COLO668 (cell line): ENCODE results near the gene TUBG1.

ENCODE experiments used
- DNase-seq: peaks from one replicate; lab custom pipeline; 2025; ENCODE audit not compliant: unreplicated experiment; lab: John Stamatoyannopoulos, UW

The TUBG1 gene

DNA sequence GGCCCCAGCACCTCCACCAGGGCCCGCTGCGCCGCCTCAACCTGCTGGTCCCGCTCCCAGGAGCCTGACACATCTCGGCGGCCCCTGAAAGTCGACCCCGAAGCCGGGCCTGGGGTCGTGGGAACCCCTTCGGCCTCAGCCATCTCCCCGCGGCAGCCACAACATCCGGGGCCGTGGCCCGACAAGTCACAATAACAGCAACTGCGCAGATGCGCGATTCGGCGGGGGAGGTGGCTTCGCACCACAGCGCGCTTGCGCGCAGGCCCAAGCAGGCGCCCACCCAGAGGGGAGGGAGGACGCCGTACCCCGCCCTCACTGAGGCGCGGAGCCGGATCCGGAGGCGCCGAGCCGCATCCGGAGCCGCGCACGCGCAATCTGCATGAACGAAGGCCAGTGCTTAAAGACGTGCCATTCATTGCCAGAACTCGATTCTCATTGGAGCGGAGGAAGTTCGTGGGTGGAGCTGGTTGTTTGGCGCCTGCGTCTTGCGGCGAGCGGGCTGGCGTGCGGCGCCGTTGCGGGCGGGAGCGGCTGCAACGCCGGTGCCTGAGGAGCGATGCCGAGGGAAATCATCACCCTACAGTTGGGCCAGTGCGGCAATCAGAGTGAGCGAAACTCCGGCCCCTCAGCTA, at the start of gene TUBG1, which contains the start of gene RETREG3:
TUBG1 (plus strand) TSS at position 502 of the 632 bp plus-strand sequence; CDS start at position 557, 55 bp downstream.
RETREG3 (minus strand) TSS at position 193 of the 632 bp plus-strand sequence; CDS start at position 143, 50 bp downstream.
- peak; percentile 97 for DNase-seq

DNA sequence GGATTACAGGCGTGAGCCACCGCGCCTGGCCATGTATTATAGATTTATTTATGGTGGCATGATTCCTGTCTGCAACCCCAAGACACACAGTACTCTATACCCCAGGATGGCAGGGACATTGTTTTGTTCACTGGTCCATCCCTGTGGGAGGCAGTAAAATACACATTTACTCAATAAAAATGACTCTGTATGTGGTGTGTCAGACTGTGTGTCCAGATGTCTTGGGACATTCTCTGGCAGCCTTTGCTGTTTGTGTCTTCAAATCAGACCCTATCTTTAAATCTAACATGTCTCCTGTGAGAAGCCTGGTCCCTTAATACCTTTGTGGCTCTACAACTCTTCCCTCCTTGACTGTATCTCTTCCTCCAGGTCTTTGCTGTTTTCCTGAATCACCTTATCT, 49.2 kb upstream of the TUBG1 start:
- DNase-seq, result no peak

DNA sequence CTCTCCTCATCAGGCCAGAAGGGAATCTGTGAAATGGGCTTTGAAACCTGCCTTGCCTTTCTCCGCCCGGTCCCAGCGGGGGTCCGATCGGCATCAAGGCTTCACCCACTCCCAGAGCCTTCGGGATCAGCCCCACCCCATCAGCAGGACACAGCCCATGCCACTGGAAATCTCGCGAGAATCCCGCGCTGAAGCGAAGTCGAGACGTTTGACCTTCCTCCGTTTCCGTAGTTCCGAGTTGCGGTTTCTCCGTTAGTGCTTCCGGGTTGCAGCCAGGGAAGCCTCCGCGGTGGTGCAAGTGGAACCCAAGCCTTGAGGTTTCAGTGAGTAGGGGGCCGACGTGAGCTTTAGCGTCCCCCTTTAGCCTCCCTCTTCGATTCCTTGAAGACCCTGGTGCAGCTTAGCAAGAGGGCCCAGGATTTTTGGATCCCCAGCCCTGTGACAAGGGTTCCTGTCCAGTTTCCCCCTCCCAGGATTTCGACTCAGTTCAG, 47.5 kb upstream of the TUBG1 start, which contains the start of gene COASY:
COASY (plus strand) TSS at position 252 of the 491 bp plus-strand sequence. CDS start 475 bp downstream, outside the sequence.
- peak; percentile 92 for DNase-seq

DNA sequence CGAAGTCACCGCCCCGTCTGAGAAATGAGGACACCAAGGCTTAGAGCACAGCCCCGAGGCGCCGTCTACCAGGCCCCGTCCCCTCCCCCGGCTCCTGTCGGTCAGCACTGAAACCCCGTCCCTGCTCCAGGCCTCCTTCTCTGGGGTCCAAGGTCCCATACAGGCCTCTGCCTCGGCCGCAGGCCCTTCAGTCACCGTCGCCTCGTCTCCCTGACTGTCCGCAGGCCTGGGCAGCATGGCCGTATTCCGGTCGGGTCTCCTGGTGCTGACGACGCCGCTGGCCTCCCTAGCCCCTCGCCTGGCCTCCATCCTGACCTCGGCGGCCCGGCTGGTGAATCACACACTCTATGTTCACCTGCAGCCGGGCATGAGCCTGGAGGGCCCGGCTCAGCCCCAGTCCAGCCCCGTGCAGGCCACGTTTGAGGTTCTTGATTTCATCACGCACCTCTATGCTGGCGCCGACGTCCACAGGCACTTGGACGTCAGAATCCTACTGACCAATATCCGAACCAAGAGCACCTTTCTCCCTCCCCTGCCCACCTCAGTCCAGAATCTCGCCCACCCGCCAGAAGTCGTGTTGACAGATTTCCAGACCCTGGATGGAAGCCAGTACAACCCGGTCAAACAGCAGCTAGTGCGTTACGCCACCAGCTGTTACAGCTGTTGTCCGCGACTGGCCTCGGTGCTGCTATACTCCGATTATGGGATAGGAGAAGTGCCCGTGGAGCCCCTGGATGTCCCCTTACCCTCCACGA, 46.9 kb upstream of the TUBG1 start:
- DNase-seq, result peak; percentile 27

DNA sequence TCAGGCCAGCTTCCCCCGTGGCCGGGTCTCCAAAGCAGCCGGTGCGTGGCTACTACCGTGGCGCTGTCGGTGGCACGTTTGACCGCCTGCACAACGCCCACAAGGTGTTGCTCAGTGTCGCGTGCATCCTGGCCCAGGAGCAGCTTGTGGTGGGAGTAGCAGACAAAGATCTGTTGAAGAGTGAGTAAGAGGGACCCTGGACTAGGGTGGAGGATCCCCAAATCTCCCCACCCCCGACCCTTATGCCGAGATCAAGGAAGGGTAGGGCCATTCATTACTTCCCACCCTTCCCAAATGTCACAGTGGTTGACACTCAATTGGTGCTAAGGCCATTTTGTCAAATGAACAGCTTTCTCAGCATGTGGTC, 46.4 kb upstream of the TUBG1 start:
- peak; percentile 12 for DNase-seq

DNA sequence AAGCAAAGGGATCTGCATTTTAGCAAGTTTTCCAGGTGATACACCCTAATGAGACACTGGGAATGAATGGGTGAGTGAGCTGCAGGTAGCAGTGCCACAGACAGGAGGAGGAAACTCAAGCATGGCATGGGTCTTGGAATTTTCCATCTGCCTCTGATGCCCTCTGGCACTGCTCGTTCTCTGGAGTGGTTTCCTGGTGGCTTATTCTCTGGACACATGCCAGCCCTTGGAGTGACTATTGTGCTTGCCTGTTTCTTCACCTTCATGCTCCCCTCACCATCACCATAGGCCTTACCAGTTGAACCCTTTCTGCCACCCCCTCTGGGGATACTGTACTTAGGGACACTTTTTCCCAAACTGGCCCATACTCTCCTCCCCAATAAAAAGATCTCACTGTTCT, 45.9 kb upstream of the TUBG1 start:
- DNase-seq, result peak; percentile 15

DNA sequence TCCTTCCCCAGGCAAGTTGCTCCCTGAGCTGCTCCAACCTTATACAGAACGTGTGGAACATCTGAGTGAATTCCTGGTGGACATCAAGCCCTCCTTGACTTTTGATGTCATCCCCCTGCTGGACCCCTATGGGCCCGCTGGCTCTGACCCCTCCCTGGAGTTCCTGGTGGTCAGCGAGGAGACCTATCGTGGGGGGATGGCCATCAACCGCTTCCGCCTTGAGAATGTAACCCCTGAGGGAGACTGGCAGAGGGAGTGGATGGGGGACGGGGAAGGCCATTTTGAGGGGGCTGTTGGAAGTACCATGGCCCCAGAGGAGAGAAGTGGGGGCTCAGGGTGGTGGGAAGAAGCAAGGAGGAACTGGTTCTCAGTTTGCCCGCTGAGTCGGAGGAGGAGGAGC, 45.5 kb upstream of the TUBG1 start:
- no peak for DNase-seq

DNA sequence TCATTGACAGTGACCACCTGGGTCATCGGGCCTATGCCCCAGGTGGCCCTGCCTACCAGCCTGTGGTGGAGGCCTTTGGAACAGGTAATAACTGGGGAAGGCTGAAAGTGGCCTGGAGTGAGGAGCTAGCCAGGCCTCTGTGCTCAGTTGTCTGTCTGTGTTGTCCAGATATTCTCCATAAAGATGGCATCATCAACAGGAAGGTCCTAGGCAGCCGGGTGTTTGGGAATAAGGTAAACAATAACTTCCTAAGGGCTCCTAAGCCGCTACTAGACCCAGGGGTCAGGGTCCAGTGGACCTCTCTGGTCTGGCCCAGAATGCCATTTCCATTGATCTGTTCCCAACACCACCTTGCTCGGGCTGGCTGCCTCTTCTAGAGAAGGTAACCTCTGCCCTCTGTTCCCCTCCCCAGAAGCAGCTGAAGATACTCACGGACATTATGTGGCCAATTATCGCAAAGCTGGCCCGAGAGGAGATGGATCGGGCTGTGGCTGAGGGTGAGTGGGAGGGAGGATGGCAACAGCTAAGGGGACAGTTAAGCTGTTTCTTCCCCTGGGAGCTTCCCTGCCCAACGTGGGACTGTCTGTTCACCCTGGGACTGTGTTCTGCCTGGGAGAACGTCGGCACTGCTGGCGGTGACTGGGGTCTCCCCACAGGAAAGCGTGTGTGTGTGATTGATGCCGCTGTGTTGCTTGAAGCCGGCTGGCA, 44.5 kb upstream of the TUBG1 start:
- no peak for DNase-seq

DNA sequence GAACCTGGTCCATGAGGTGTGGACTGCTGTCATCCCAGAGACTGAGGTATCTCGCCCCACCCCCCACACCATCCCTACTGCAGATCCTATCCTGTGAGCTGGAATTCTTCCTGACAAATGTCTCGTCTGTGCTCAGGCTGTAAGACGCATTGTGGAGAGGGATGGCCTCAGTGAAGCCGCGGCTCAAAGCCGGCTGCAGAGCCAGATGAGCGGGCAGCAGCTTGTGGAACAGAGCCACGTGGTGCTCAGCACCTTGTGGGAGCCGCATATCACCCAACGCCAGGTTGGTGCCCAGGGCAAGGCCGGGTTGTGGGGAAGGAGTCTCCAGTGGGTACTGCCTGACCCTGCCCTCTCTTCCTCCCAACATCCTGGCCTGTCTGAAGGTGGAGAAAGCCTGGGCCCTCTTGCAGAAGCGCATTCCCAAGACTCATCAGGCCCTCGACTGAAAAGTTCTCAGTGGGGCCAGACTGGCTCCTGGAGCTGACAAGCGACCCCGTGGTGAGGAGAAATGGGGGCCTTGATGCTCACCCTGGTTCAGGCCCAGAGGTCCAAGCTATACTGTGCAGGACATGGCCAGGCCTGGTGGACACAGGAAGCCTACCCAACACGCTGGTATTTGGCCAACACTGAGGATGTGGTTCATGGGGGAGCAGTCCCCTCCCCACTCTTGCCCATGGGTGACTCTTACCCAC, 43.8 kb upstream of the TUBG1 start:
- DNase-seq, result no peak

DNA sequence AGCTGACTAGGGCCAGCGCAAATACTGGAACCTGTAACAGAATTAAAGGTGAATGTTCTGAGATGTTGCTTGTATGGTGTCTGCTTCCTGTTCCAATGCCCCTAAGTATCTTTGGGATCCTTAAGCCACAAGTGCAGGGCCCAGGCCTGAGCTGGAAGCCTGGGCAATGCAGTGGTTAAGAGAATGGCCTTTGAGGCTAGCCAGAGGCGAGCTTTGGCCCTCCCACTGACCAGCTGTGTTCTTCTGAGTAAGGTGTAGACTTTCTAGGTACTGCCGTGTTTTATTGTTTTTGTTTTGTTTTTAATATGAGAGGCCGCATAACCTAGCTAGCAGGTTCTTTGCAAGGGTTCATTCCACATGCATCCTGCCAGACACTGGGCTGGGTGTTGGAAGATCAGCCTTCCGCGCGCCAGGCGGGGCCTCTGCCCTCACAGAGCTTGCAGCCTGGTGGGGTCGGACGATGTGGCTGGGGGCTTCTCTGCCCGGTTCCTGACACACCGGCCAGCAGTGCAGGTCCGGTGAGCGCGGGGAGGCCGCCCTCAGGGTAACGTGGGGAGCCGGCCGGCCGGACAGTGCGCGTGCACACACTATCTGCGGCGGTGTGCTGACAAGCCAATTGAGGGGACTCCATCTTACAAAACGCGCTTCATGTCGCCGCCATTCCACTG, 43.1 kb upstream of the TUBG1 start:
- DNase-seq, result no peak

DNA sequence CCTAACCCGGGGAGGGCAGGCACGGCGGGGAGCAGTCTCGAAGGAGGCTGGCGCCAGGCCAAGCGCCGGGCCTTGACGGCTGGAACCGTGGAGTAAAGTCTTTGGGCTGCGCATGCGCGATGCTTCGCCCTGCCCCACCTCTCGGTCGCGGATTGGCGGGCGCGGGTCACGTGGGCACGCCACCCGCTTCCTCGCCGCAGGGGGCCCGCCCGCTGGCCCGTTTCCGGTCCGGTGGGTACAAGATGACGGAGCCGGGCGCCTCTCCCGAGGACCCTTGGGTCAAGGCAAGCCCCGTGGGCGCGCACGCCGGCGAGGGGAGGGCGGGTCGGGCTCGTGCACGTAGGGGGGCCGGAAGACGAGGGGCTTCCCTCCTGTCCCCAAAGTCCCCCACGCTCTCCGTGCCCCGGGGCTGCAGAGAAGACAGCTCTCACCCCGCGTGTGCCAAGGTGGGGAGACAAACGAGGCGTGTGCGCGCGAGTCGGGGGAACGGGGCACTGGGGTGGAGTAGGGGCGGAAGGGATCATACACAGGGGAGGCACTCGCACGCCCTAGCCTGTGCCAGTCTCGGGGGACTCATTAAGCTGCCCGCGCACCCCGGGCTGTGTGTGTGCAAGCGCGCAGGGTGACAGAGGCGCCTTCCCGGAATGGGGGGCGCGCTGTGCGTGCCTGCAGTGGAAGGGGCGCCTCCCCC, 42.5 kb upstream of the TUBG1 start, which contains the start of gene MLX:
MLX (plus strand) TSS at position 218 of the 691 bp plus-strand sequence; CDS start at position 243, 25 bp downstream.
- DNase-seq, result peak; percentile 93

DNA sequence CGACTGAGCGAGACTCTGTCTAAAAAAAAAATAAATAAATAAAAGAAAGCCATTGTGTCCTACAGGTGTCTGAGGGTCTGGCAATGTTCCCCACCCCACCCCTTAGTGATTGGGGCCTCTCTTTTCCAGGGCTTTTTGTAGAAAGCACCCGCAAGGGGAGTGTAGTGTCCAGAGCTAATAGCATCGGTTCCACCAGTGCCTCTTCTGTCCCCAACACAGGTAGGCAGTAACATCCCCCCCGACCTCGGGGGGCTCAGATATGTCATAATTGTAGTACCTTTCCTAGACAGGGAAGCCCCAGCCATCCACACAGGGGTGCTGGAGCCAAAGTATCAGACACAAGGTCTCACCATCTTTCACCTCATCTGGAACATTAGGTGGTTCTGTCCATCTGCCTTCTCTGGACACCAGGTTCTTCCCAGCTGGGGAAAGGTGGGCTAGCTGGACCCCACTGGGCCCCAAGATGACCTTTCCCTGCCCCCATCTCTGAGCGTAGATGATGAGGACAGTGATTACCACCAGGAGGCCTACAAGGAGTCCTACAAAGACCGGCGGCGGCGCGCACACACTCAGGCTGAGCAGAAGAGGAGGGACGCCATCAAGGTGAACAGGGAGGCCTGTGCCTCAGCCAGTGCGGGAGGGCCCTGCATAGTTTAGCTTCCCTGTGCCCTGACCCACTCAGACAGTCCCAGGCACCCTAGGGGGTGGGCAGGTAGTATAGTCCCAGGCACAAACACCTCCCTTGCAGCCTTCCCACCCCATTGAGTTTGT, 41.0 kb upstream of the TUBG1 start:
- no peak for DNase-seq

DNA sequence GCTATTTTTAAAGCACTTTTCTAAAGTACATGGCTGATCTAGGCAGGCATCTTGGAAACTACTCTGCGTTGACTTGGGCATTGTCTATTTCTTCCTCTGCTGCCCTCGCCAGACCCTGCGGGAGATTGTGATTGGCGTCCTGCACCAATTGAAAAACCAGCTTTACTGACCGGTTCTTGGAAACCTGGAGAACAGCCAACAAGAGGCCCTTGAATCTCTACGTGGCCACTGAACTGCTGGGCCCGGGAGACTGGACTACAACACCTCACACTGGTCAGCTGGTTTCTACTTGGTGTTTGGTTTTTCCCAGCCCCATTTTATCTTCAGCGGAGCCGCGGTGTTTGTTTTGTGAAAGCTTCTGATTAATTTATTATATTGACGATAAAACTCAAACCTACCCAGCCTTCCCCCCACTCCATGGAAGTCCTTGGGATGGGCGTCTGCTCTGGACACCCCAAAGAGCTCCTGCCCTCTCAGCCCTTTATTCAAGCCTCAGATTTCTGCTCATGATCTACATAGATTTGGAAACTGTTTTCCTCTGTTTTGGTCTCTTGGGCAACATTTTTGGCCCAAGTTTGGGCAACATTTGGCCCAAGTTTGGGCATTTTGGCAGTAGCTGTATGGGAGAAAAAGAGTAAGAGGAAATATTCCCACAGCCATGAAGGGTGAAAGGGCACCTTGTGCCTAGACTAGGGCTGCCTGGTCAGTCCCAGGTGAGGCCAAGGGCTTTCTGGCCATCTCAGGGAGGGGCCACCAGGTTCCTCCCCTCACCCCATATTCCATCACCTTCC, 37.9 kb upstream of the TUBG1 start:
- no peak for DNase-seq

DNA sequence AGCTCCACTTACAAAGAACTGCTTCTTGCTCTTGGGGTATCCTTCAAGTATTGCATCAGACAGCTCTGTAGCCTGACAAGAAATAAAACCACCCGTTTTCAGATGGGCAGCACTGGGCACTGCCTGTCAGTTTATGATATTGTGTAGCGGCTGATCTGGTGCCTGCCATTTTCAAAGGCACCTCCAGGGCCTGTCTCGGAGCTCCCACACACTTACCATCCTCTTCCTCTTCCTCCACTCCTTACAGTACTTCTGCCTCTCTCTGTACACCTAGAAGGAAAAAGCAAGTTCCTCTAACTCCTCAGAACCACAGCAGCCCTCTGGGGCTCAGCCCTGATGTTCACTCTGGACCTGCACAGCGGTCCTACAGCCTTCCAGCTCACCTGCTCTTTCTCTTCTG, 36.4 kb upstream of the TUBG1 start:
- no peak for DNase-seq

DNA sequence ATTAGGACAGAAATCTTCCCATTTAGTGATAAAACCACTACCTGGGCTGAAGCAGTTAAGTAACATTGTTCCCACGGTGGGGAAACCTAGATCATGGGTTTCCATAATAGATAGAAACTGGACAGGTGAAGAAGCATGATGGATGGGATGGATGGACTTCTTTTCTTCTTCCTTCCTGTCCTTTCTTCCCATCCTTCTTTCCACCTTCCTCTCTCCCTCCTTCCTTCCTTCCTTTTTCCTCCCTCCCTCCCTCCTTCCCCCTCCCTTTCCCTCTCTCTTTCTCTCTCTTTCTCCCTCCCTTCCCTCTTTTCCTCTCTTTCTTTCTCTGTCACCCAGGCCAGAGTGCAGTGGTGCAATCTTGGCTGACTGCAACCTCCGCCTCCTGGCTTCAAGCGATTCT, 35.0 kb upstream of the TUBG1 start:
- DNase-seq, result no peak

DNA sequence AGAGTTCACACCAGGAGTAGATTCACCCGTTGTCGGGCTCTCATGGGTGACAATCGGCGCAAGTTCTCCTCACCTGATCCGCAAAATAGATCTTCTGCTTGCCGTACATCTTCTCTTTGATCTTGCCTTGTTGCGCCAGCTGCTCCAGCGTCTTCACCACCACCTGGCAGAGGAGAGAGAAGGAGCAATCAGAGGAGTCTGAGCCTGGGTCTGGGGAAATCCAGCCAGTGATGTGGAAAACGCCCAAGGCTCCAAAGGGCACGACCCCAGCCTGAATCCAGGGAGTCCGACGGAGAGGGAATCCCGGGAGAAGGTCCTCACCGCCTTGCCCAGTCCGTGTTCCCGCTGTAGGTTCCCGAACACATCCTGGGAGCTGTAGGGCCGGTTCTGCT, 32.3 kb upstream of the TUBG1 start:
- DNase-seq, result no peak

DNA sequence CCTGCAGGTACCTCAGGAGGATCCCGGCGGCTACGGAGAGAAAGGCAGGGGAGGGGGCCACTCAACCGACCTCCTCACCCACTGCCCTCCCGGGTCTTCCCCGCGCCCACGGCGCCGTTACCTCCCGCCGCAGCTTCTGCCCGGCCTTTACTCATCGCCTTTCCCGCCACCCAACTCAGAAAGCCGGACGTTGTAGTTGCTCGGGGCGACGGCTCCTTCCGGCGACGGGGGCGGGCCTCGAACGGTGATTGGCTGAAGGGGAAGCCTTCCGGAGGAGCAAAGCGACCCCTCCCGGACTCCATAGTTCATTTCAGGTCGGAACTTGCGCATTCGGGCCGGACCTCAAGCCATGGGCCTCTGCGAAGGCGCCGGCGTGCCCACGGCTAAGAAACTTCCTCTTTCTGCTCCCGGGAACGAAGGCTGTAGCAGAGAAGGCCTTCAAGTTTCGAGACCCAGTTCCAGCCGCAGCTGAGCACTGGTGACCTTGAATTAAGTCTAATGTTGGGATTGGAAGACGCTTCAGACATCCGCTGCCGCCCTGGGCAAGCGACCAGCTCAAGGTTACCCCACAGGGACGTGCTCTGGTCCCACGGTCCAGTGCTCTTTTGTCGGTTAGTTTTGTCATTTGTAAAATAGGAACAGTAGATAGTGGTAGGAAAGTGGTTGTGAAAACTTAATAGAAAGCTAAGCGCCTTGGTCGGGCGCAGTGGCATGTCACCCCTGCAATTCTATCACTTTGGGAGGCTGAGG, 31.8 kb upstream of the TUBG1 start, which contains the start of gene PSMC3IP:
PSMC3IP (minus strand) TSS at position 198 of the 750 bp plus-strand sequence; CDS start at position 155, 43 bp downstream.
- peak; percentile 89 for DNase-seq
